A673 (cell line): ENCODE data around the gene EHD4. TPM values are rescaled to one million over a fixed set of nuclear protein-coding genes. Genes with fewer than 3 reads are reported as not detected.

Experiments
- BruUV-seq: library from RNA; stranded (reverse); fragments of 400-500 nt; replicated peaks from 2 replicates; lab custom pipeline; 2021; lab: Mats Ljungman, UMichigan
- CTCF ChIA-PET: fragments of 300-600 bp; sonication (Branson Sonifier 250); formaldehyde crosslinking; loops from one replicate; lab custom pipeline; 2022; ENCODE audit warnings: antibody characterized with exemption; lab: Charles Lee
- POLR2A ChIA-PET: fragments of 300-600 bp; sonication (Branson Sonifier 250); formaldehyde crosslinking; loops from one replicate; lab custom pipeline; 2022; ENCODE audit warnings: antibody characterized with exemption; ENCODE audit not compliant: low non-redundant PET; lab: Charles Lee
- DNase-seq: peaks from one replicate; pipeline ENCODE4 v3.0.0-alpha.2; 2015; ENCODE audit warnings: low spot score
- H3K27ac ChIP-seq: fragments of 200-600 bp; sonication (generic); 2 replicates; pipeline ENCODE4 v1.5.1; 2016; ENCODE audit warnings: mixed run types, low read depth, mild to moderate bottlenecking, mixed read lengths, antibody characterized with exemption, low read length; ENCODE audit not compliant: poor library complexity, severe bottlenecking
- H3K27me3 ChIP-seq: fragments of 200-600 bp; sonication (generic); replicated peaks from 2 replicates; pipeline ENCODE4 v1.6.1; 2017; ENCODE audit warnings: mixed run types, low read depth, mild to moderate bottlenecking, mixed read lengths, antibody characterized with exemption, low read length; ENCODE audit not compliant: insufficient read depth, poor library complexity
- H3K36me3 ChIP-seq: fragments of 200-600 bp; sonication (generic); 2 replicates; pipeline ENCODE4 v1.6.1; 2016; ENCODE audit warnings: mixed run types, mild to moderate bottlenecking, mixed read lengths, antibody characterized with exemption, low read length; ENCODE audit not compliant: insufficient read depth, poor library complexity, severe bottlenecking
- H3K4me1 ChIP-seq: fragments of 200-600 bp; sonication (generic); 2 replicates; pipeline ENCODE4 v1.6.1; 2017; ENCODE audit warnings: mixed run types, mild to moderate bottlenecking, mixed read lengths, antibody characterized with exemption, low read length; ENCODE audit not compliant: insufficient read depth, poor library complexity, severe bottlenecking
- H3K4me3 ChIP-seq: fragments of 200-600 bp; sonication (generic); 2 replicates; pipeline ENCODE4 v1.5.1; 2016; ENCODE audit warnings: low read depth, mixed run types, mild to moderate bottlenecking, mixed read lengths, low read length; ENCODE audit not compliant: poor library complexity, severe bottlenecking
- H3K9me3 ChIP-seq: fragments of 200-600 bp; sonication (generic); 2 replicates; pipeline ENCODE4 v1.6.1; 2016; ENCODE audit warnings: mixed run types, low read depth, mild to moderate bottlenecking, mixed read lengths, antibody characterized with exemption, low read length; ENCODE audit not compliant: poor library complexity, severe bottlenecking
- EZH2 ChIP-seq: fragments of 200-600 bp; sonication (generic); IDR thresholded peaks from 2 replicates; pipeline ENCODE4 v1.6.1; 2017; ENCODE audit warnings: borderline replicate concordance, low read depth, mild to moderate bottlenecking, mixed read lengths, antibody characterized with exemption, low read length; ENCODE audit not compliant: poor library complexity, severe bottlenecking
- intact Hi-C: fragments of 100-400 bp; cut with micrococcal nuclease; formaldehyde crosslinking; loops from one replicate; pipeline ENCODE4 v1.10.0; 2022; ENCODE audit not compliant: unreplicated experiment
- total RNA-seq: library from RNA; stranded (reverse); gene quantifications from 2 replicates; pipeline ENCODE4 v1.2.3, GENCODE V29; 2021
- TF ChIP-seq, protein P1 (sequence below): fragments of 300-800, 200-600 bp; sonication (generic); conservative IDR thresholded peaks from 2 replicates; pipeline ENCODE4 v1.5.1; 2017; ENCODE audit warnings: low read depth, mild to moderate bottlenecking, antibody characterized with exemption, low read length, moderate library complexity, mixed read lengths

EHD4 gene
- total RNA-seq, 1 experiment from 2014 or later = 29.4 TPM

- Histone ChIP-seq H3K27me3 (no peaks in the 10 kb centered on the region), H3K36me3 (no peaks in the 10 kb centered on the region), H3K4me1 (peaks cover 7% of the 10 kb centered on the region), H3K9me3 (no peaks in the 10 kb centered on the region), H3K4me3 (no peak overlapping the region), H3K27ac (no peak overlapping the region)
- TF ChIP-seq, protein P1, sequence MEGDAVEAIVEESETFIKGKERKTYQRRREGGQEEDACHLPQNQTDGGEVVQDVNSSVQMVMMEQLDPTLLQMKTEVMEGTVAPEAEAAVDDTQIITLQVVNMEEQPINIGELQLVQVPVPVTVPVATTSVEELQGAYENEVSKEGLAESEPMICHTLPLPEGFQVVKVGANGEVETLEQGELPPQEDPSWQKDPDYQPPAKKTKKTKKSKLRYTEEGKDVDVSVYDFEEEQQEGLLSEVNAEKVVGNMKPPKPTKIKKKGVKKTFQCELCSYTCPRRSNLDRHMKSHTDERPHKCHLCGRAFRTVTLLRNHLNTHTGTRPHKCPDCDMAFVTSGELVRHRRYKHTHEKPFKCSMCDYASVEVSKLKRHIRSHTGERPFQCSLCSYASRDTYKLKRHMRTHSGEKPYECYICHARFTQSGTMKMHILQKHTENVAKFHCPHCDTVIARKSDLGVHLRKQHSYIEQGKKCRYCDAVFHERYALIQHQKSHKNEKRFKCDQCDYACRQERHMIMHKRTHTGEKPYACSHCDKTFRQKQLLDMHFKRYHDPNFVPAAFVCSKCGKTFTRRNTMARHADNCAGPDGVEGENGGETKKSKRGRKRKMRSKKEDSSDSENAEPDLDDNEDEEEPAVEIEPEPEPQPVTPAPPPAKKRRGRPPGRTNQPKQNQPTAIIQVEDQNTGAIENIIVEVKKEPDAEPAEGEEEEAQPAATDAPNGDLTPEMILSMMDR = no peak
- no peak for TF ChIP-seq EZH2
- POLR2A ChIA-PET = no interaction called here
- no TSS peak for BruUV-seq
- intact Hi-C loops = no loop called here
- peak; percentile 78 for DNase-seq
- CTCF ChIA-PET = no interaction called here
Measured at GRCh38 chr15:41862515-41863116, 109.7 kb downstream of the EHD4 start.

- no peak overlapping the region for H3K27ac ChIP-seq
- intact Hi-C loops = no loop called here
- no peaks in the 10 kb centered on the region for H3K9me3 ChIP-seq
- no TSS peak for BruUV-seq
- no peak overlapping the region for H3K4me3 ChIP-seq
- H3K4me1 ChIP-seq = peaks cover 7% of the 10 kb centered on the region
- no peaks in the 10 kb centered on the region for H3K36me3 ChIP-seq
- H3K27me3 ChIP-seq = no peaks in the 10 kb centered on the region
- POLR2A ChIA-PET = no interaction called here
- no peak for TF ChIP-seq EZH2
- TF ChIP-seq, protein P1 = no peak
- CTCF ChIA-PET = no interaction called here
- no peak for DNase-seq
Measured at GRCh38 chr15:41861736-41862356, 110.5 kb downstream of the EHD4 start.

- ChIA-PET POLR2A (no interaction called here), CTCF (no interaction called here)
- no peaks in the 10 kb centered on the region for H3K36me3 ChIP-seq
- no peaks in the 10 kb centered on the region for H3K9me3 ChIP-seq
- H3K4me3 ChIP-seq = no peak overlapping the region
- intact Hi-C loops = no loop called here
- H3K4me1 ChIP-seq = peaks cover 7% of the 10 kb centered on the region
- no peak for TF ChIP-seq EZH2
- TF ChIP-seq, protein P1 = no peak
- no peak overlapping the region for H3K27ac ChIP-seq
- DNase-seq = no peak
- no peaks in the 10 kb centered on the region for H3K27me3 ChIP-seq
- BruUV-seq = no TSS peak
Measured at GRCh38 chr15:41860049-41860828, 112.1 kb downstream of the EHD4 start.
